Stimulated activated CD8-positive, alpha-beta memory T cell treated with anti-CD3 and anti-CD28 coated beads, Interleukin-4, amount 100 ng/mL, for 4 hours (primary cell): ENCODE measurements around the gene CDK2.
"Not testable (repeated sequence)": the region's sequence is repeated elsewhere in the genome, so short reads cannot be mapped to it uniquely, and the experiment has no call there.

ENCODE experiments used
- DNase-seq, 2 donors: peaks; one replicate each; pipeline ENCODE4 v3.0.0-alpha.2; 2020; ENCODE audit warnings: low read depth in 2 of 2, low spot score in 1 of 2

CDK2 gene

DNA sequence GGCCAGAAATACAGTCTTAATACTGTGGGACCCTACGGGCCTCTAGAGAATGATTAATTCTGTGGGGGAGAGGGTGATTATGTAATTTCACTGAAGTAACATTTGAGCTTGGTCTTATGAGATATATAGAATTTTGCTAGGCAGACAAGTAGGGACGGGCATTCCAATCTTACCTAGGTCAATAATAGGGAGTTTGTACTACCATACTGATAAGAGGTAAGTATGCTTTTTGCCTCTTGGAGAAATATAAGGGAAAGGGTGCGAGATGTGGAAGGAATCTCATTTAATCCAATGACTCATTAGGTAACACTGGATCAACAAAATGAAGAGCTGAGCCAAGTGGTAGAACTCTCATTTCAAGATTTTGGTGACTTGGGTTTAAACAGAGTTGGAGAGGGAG lies 12.4 kb downstream of the CDK2 start:
- no peak for DNase-seq

DNA sequence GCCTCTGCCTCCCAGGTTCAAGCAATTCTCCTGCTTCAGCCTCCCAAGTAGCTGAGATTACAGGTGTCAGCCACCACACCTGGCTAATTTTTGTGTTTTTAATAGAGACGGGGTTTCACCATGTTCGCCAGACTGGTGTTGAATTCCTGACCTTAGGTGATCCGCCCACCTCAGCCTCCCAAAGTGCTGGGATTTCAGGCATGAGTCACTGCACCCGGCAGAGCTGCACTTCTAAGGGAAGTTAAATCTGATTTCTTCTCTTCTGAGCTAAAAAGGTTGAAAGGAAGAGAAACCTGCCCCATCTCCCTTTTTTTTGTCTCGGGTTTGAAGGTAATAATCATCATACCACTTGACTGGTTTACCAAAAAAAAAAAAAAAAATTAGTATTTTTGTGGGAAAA lies 15.3 kb downstream of the CDK2 start:
- not testable (repeated sequence) for DNase-seq

DNA sequence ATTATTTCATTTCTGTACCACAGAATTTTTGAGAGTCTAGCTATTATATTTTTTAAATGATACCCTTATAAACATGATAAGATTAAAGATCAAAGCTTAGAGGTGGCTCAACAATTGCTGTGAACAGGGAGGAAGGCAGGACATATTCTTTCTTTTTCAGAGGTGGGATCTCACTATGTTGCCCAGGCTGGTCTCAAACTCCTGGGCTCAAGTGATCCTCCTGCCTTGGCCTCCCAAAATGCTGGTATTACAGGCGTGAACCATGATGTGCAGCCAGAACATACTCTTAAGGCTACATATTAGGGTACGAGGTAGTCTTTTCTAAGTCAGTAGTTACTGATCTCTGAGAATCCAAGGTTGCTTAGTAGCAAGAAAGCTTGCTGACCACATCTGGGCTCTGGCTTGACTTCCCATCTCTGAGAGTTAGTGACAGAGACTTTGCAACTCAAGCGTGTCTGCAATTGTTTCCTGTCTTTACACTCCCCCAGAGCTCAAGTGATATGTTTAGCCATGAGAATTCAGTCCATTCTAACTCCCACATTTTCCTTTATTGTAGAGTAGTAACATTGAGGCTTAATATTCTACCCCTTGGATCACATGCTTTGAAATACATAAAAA lies 15.8 kb downstream of the CDK2 start:
- DNase-seq, result no peak

DNA sequence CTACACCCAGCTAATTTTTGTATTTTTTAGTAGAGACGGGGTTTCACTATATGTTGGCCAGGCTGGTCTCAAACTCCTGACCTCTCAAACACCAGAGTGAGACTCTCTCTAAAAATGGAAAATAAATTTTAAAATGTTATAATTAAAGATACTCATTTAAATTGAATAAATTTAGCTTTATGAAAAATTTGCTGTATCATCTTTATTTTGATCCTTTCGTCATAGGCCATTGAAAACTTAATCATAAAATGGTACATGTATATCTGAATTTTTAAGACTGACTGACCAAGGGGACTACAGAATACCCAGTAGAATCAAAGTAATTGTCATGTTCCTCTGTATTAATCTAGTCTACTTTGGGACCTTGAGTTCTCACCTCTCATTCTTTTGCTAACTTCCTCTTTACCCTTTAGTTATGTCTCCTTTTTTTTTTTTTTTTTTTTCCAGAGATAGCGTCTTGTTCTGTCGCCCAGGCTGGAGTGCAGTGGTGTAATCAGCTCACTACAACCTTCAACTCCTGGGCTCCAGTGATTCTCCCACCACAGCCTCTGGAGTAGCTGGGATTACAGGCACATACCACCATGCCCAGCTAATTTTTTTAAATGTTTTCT lies 16.7 kb downstream of the CDK2 start:
- no peak for DNase-seq

DNA sequence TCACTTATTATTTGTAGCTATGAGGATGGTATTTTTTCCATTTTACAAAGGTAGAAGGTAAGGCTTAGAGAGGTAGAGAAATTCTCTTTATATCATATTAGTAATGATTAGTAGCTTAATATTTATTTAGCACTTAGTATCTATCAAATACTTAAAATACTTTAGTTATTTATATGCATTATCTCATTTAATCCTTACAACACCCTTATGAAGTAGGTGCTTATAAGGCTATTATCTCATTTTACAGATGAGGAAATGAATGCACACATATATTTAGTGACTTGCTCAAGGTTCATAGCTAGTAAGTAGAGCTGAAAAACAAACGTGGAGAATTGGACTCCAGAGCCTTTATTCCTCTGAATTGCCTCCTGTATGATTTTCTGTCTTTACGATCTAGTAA lies 18.2 kb downstream of the CDK2 start:
- no peak for DNase-seq

DNA sequence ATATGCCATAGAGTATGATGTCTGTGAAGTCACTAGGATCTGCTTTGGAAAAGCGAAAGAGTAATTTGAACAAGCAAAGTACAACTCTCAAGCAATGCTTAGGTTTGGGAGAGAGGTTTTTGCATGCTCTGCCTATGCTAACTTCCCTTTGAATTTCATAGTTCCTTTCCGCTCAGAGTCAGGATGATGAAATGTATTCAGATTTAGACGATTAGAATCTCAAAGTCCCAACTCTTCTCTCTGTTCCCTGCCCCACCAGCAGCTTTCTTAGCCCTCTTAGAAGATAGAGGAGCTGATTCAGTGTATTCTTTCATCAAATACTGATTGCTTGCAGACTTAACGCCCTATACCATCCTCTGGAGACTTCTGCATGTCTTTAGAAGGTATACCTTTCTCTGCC lies 18.7 kb downstream of the CDK2 start:
- no peak for DNase-seq

DNA sequence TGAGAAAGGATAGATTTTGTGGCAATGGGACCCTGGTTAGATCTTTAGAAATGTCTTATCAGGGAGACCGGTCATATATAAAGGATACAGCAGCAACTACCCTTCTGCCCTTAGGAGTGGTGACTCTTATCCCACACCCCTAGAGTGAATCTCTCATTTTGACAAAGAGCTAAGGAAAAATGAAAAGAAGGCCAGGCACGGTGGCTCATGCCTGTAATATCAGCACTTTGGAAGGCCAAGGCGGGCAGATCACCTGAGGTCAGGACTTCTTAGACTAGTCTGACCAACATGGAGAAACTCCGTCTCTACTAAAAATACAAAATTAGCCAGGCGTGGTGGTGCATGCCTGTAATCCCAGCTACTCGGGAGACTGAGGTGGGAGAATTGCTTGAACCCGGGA lies 19.3 kb downstream of the CDK2 start:
- not testable (repeated sequence) for DNase-seq

DNA sequence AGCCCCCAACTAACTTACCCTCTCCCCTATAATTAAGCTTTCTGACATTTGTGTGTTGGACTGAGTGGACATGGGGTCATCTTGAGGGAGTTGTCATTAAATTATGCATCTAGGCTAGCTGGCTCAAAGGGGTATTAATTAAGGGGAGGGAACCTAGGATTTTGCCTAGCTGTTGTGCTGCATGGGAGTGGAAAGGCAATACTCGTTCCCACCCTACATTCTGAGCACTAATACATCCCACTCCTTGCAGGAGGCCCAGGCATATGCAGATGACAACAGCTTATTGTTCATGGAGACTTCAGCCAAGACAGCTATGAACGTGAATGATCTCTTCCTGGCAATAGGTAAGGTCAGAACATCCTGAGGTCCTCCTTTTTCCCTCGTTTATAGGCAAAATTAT lies 24.5 kb downstream of the CDK2 start:
- DNase-seq, result no peak

DNA sequence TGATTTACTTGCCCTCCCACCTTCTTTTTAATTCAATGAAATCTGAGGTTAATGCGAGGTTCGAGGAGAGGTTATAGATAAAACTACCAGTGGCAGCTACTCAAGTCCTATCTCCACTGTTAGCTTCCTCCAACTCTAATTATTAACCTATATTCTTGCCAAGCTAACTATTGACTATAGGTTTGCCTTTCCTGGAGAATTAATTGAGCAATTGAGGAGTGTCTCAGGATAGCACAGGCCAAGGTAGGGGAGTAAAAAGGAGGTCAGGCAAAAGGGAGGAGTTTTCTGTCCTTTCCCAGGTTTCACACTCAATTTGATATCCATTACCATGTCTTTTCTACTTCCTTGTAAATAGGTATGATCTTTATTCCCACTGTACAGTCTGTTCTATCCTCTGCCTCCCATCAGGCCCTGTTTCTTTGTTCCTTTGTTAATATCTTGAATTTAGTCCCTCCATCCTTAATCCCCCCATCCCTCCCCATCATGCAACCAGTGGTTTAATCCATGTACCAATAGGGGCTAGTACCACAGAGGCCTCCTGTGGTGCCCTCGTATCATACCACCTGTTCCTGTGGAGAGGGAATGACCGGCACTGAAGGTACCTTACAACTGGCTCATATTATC lies 26.7 kb downstream of the CDK2 start:
- no peak for DNase-seq

DNA sequence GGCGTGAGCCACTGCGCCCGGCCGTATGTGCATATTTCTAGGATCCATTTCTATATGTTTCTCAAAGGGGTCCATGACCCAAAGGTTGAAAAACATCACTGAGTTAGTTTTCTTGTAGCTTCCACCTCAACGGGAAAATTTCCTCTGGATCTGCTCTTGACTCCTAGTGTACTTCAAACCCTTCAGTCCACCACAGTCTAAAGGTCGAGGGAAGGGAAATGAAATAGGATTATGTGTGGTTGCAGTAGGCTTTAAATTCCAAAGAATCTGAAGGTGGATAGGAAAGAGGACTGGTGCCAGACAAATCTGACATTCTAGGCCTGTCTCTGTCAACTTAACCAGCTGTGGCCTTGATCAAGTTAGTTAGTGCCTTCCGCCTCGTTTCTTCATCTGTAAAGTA lies 28.7 kb downstream of the CDK2 start:
- DNase-seq, result no peak

DNA sequence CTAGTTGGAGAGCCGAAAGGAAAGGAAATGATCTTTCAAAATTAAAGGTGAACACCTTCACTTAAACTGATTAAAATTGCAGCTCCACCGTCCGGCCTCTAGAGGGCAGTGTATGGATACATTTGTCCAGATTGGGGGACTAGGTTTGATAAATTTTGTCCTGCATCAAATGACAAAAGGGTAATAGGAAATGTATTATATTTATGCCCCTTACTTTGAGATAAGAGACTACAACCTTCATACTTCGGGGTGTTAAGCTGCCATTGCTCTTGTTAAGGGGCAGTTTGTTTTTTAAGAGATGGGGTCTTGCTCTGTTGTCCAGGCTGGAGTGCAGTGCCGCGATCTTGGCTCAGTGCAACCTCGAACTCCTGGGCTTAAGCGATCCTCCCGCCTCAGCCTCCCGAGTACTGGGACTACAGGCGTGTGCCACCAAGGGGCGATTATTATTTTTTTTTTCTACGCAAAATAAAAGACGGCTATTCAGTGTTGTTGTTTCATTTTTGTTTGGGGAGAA lies 29.6 kb downstream of the CDK2 start:
- DNase-seq, result peak; percentile 29 to 40

DNA sequence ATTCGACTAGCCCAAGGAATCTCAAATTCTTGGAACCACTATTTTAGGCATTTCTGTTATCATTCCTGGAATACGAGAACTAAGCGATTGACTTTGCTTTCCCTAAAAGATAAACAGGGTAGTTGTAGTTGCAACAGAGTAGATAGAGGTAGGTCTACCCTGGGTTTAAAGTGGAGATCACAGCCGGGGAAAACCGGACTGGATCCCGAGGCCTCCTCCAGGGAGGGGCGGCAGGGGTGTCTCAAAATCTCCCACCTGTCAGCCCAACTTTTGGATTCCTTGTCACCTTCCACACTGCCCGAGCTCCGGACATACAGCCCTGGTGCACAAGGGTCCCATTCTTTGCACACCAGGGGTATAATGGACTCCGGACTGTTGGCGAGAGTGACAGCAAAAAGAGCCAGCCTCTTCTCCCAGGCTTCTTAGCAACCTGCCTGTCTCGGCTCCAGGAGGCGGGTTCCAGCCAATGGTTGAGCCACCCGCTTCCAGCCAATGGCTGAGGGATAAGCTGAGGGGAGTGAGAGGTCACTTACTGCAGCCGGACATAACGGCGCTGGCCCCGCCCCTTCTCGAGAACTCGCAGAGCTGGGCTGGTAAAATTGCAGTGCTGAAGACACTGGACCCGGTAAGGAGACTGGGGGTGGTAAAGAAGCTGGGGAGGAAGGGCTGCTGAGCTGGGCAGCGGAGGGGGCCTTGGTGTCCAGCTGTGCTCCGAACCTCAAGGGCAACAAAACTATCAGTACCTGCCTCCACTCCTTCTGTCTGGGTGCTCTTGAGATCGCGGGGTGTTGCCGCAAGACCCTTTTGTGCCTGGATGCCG lies 30.3 kb downstream of the CDK2 start, which contains the start of gene SUOX:
TSS of gene SUOX (plus strand) at position 562 of the 820 bp plus-strand sequence. CDS start 4,946 bp downstream, outside the sequence.
- DNase-seq, result no peak

DNA sequence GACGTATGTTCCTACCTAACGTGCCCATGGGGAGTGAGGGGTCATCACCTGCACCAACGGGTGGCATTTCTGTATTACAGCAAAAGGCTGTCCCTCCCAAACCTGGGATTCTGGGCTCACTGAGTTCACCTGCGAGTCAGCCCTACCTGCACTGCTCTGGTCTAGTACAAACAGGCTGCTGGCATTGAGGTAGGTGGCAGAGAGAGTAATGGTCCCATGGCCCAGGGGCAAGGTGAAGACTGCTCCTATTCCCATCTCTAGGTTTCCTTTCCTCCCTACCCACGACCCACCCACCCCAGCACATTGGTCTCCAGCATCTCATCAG lies 30.9 kb downstream of the CDK2 start:
- no peak for DNase-seq

DNA sequence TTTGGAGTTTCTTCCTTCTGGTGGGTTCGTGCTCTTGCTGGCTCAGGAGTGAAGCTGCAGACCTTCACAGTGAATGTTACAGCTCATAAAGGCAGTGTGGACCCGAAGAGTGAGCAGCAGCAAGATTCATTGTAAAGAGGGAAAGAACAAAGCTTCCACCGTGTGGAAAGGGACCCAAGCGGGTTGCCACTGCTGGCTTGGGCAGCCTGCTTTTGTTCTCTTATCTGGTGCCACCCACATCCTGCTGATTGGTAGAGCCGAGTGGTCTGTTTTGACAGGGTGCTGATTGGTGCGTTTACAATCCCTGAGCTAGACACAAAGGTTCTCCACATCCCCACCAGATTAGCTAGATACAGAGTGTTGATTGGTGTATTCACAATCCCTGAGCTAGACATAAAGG lies 32.9 kb downstream of the CDK2 start:
- not testable (repeated sequence) for DNase-seq

DNA sequence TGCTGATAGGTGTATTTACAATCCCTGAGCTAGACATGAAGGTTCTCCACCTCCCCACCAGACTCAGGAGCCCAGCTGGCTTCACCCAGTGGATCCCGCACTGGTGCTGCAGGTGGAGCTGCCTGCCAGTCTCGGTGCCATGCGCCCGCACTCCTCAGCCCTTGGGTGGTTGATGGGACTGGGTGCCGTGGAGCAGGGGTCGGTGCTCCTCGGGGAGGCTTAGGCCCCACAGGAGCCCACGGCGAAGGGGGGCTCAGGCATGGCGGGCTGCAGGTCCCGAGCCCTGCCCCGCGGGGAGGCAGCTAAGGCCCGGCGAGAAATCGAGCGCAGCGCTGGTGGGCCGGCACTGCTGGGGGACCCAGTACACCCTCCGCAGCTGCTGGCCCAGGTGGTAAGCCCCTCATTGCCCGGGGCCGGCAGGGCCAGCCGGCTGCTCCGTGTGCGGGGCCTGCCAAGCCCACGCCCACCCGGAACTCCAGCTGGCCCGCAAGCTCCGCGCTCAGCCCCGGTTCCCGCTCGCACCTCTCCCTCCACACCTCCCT lies 33.4 kb downstream of the CDK2 start:
- DNase-seq, result not testable (repeated sequence)

DNA sequence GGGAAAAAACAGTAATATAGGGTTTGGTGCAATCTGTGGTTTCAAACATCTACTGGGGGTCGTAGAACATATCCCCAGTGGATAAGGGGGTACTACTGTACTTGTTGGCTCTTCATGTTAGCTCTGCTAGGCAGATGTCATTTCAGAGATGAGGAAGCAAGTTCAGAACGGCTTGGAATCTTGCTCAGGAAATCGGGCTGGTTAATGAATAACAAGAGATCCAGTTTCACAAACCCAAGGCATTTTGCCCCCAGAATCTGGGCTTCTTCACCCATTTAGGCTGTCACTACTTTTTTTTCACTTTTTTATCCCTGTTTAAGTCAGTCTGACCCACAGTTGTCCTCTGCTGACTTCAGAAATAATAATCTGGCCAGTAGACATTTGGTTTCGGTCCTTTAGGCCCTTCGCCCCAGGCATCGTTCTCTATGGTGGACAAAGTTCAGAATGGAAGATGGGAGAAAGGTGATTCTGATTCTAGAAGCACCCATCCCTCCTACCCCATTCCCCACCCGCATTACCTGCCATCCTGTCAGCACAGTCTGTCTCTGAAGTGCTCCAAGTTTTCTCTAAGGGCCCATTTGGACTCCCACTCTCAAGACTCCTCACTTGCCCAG lies 35.0 kb downstream of the CDK2 start:
- DNase-seq, result no peak

DNA sequence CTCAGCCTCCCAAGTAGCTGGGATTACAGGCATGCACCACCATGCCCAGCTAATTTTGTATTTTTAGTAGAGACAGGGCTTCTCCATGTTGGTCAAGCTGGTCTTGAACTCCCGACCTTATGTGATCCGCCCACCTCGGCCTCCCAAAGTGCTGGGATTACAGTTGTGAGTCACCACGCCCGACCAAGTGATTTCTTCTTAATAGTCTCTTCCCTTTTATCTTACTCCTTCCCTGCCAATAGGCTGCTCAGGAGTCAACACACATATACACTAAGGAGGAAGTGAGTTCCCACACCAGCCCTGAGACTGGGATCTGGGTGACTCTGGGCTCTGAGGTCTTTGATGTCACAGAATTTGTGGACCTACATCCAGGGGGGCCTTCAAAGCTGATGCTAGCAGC lies 36.7 kb downstream of the CDK2 start:
- not testable (repeated sequence) for DNase-seq

DNA sequence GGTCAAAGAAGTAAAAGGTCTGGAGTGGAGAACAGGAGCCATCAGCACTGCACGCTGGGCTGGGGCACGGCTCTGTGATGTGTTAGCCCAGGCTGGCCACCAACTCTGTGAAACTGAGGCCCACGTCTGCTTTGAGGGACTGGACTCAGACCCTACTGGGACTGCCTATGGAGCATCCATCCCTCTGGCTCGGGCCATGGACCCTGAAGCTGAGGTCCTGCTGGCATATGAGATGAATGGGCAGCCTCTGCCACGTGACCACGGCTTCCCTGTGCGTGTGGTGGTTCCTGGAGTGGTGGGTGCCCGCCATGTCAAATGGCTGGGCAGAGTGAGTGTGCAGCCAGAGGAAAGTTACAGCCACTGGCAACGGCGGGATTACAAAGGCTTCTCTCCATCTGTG lies 37.6 kb downstream of the CDK2 start:
- no peak for DNase-seq

DNA sequence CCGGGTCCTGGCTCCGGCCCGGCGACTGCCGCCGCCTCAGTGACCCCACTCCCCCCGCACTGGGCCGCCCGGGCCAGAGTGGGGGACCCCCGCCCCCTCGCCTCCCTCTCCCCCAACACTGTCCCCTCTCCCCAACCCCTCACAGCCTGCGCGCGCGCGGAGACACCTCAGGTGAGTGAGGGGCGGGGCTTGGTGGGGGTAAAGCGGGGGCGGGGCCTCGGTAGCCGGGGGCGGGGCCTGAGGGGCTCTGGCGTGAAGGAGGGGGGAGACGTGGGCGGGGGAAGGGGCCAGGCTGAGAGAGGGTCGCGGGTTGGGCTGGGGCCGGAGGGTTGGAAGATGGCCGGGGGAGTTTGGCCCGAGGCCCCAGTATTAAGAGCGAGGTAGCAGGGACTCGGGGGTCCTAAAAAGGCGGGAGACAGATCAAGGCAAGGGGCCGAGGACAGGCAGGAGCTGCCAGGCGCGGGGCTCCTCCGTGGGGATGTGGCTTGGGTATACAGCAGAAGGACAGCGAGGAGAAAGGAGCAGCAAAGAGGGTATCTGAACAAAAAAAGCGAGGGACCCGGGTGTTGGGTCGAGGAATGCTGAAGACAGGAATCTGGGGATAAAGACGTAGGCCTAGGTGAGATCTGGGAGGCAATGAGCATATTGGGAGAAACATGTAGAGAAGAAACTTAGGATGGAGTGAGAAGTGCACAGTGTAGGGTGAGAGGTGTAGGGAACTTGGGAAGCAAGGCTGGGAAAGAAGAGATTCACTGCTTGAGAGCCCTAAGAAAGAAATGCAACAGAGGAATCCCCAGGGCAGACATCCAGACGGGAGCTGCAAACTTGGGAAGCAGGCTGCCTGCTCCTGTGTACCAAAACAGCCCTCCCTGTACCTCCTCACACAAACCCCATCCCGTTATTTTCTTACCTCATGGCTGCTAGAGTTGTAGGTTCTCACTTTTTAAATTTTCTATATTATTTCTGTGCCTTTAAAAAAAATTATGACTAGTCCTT lies 41.2 kb downstream of the CDK2 start:
- peak; percentile 33 to 40 for DNase-seq

DNA sequence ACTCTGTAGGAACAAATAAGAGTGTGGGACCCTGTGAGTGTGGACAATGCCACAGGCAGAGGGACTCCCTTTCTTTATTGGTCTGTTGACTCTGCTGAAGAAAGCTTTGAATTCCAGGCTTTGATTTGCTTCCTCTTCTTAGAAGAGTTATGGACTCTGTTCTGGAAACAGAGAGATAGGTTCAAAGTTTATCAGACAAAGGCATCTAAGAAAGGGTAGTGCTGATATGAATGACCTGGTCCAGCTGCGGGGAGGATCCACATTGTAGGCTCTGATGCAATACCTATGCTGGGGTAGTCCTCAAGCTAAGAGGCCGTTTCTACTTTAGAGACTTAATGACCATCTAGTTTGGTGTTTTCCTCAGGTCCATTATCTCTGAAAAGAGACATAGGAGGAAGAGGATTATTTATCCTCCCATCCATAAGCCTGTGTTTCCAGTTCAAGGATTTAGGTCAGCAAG lies 43.5 kb downstream of the CDK2 start:
- no peak for DNase-seq
